Neural progenitor cell (in vitro differentiated cells): ENCODE results near the gene TLN1. TPM values are rescaled to one million over a fixed set of nuclear protein-coding genes. Genes with fewer than 3 reads are reported as not detected.

Experiments
- DNase-seq: peaks from one replicate; pipeline ENCODE4 v3.0.0-alpha.2; 2016; ENCODE audit warnings: low spot score
- H2AFZ ChIP-seq: fragments of 200-600 bp; sonication (generic); replicated peaks from 2 replicates; pipeline ENCODE4 v1.6.1; 2016; ENCODE audit warnings: antibody characterized with exemption
- H3F3A ChIP-seq: fragments of 200-600 bp; sonication (generic); 2 replicates; pipeline ENCODE4 v1.6.1; 2016; ENCODE audit warnings: antibody characterized with exemption, low read depth
- H3K27ac ChIP-seq: fragments of 200-600 bp; sonication (generic); 2 replicates; pipeline ENCODE4 v1.5.1; 2016; ENCODE audit warnings: mild to moderate bottlenecking
- H3K27me3 ChIP-seq: fragments of 200-600 bp; sonication (generic); 2 replicates; pipeline ENCODE4 v1.6.1; 2016; ENCODE audit warnings: mild to moderate bottlenecking, moderate library complexity
- H3K36me3 ChIP-seq: fragments of 200-600 bp; sonication (generic); 2 replicates; pipeline ENCODE4 v1.5.1; 2016
- H3K4me1 ChIP-seq: fragments of 200-600 bp; sonication (generic); 2 replicates; pipeline ENCODE4 v1.6.1; 2016; ENCODE audit warnings: mixed run types
- H3K4me2 ChIP-seq: fragments of 200-600 bp; sonication (generic); 2 replicates; pipeline ENCODE4 v1.6.1; 2016
- H3K4me3 ChIP-seq: fragments of 200-600 bp; sonication (generic); 2 replicates; pipeline ENCODE4 v1.5.1; 2016
- H3K79me2 ChIP-seq: fragments of 200-600 bp; sonication (generic); 2 replicates; pipeline ENCODE4 v1.6.1; 2016; ENCODE audit warnings: low read depth
- H3K9ac ChIP-seq: fragments of 200-600 bp; sonication (generic); 2 replicates; pipeline ENCODE4 v1.6.1; 2016
- H3K9me3 ChIP-seq: fragments of 200-600 bp; sonication (generic); 2 replicates; pipeline ENCODE4 v1.5.1; 2016; ENCODE audit warnings: low read depth
- H4K20me1 ChIP-seq: fragments of 200-600 bp; sonication (generic); 2 replicates; pipeline ENCODE4 v1.6.1; 2016; ENCODE audit warnings: low read depth
- H3K27ac Mint-ChIP-seq: 3 replicates; pipeline ENCODE4 v1.8.0; 2021; ENCODE audit warnings: mixed read lengths
- H3K27me3 Mint-ChIP-seq: 2 replicates; pipeline ENCODE4 v1.8.0; 2022; ENCODE audit warnings: low read depth, mild to moderate bottlenecking, inconsistent platforms, moderate library complexity, mixed read lengths; ENCODE audit not compliant: insufficient read depth
- H3K36me3 Mint-ChIP-seq: 3 replicates; pipeline ENCODE4 v1.8.0; 2021; ENCODE audit warnings: mixed read lengths
- H3K4me1 Mint-ChIP-seq: 3 replicates; pipeline ENCODE4 v1.8.0; 2021; ENCODE audit warnings: mixed read lengths
- H3K4me3 Mint-ChIP-seq: 3 replicates; pipeline ENCODE4 v1.8.0; 2021; ENCODE audit warnings: mild to moderate bottlenecking, moderate library complexity, mixed read lengths
- H3K9me3 Mint-ChIP-seq: 3 replicates; pipeline ENCODE4 v1.8.0; 2020; ENCODE audit warnings: mixed read lengths
- EZH2 ChIP-seq: fragments of 200-600 bp; sonication (generic); IDR thresholded peaks from 2 replicates; pipeline ENCODE4 v1.6.1; 2017; ENCODE audit warnings: antibody characterized with exemption, mild to moderate bottlenecking, moderate library complexity
- EZH2phosphoT487 ChIP-seq: fragments of 200-600 bp; sonication (generic); IDR thresholded peaks from 2 replicates; pipeline ENCODE4 v1.6.1; 2017; ENCODE audit warnings: antibody characterized with exemption
- total RNA-seq: library from RNA; depleted of rRNA; stranded (reverse); fragments of >200 nt; gene quantifications from 2 replicates; pipeline ENCODE4 v1.2.3, GENCODE V29; 2015; ENCODE audit warnings: low replicate concordance
- TF ChIP-seq, protein P1 (sequence below): fragments of 200-600 bp; sonication (generic); IDR thresholded peaks from 2 replicates; pipeline ENCODE4 v1.5.1; 2017; ENCODE audit warnings: antibody characterized with exemption, mild to moderate bottlenecking

Gene TLN1
- total RNA-seq, 1 donor from 2014 or later, result 36.7 TPM

DNA sequence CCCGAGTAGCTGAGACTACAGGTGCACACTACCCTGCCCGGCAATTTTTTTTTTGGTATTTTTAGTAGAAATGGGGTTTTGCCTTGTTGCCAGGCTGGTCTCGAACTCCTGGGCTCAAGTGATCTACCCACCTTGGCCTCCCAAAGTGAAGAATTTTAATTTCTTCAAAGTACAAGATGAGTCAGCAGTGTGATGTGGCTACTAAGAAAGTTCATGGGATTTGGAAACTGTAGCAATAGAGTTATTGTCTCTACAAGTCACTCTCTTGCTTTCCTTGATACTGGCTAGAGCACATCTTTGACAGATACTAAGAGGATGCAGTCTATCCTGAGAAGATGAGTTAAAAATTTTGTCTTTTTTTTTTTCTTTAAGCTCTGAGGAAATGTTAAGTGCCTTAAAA is 2.1 kb upstream of the TLN1 start:
- Mint-ChIP-seq H3K9me3 (no peaks in the 10 kb centered on the region), H3K4me3 (peak overlapping the region; percentile 66), H3K27me3 (peaks cover 2% of the 10 kb centered on the region), H3K27ac (no peak overlapping the region), H3K4me1 (peaks cover 25% of the 10 kb centered on the region), H3K36me3 (peaks cover 17% of the 10 kb centered on the region)
- Histone ChIP-seq H3F3A (peaks cover 62% of the 10 kb centered on the region), H3K36me3 (no peaks in the 10 kb centered on the region), H3K27me3 (no peaks in the 10 kb centered on the region), H4K20me1 (peaks cover 15% of the 10 kb centered on the region), H3K4me3 (no peak overlapping the region), H2AFZ (no peak overlapping the region), H3K79me2 (peaks cover 41% of the 10 kb centered on the region), H3K27ac (no peak overlapping the region), H3K4me1 (peaks cover 27% of the 10 kb centered on the region), H3K4me2 (no peak overlapping the region), H3K9ac (no peak overlapping the region), H3K9me3 (no peaks in the 10 kb centered on the region)
- TF ChIP-seq, protein P1, sequence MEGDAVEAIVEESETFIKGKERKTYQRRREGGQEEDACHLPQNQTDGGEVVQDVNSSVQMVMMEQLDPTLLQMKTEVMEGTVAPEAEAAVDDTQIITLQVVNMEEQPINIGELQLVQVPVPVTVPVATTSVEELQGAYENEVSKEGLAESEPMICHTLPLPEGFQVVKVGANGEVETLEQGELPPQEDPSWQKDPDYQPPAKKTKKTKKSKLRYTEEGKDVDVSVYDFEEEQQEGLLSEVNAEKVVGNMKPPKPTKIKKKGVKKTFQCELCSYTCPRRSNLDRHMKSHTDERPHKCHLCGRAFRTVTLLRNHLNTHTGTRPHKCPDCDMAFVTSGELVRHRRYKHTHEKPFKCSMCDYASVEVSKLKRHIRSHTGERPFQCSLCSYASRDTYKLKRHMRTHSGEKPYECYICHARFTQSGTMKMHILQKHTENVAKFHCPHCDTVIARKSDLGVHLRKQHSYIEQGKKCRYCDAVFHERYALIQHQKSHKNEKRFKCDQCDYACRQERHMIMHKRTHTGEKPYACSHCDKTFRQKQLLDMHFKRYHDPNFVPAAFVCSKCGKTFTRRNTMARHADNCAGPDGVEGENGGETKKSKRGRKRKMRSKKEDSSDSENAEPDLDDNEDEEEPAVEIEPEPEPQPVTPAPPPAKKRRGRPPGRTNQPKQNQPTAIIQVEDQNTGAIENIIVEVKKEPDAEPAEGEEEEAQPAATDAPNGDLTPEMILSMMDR, result no peak
- TF ChIP-seq EZH2phosphoT487 (no peak), EZH2 (no peak)
- no peak for DNase-seq

DNA sequence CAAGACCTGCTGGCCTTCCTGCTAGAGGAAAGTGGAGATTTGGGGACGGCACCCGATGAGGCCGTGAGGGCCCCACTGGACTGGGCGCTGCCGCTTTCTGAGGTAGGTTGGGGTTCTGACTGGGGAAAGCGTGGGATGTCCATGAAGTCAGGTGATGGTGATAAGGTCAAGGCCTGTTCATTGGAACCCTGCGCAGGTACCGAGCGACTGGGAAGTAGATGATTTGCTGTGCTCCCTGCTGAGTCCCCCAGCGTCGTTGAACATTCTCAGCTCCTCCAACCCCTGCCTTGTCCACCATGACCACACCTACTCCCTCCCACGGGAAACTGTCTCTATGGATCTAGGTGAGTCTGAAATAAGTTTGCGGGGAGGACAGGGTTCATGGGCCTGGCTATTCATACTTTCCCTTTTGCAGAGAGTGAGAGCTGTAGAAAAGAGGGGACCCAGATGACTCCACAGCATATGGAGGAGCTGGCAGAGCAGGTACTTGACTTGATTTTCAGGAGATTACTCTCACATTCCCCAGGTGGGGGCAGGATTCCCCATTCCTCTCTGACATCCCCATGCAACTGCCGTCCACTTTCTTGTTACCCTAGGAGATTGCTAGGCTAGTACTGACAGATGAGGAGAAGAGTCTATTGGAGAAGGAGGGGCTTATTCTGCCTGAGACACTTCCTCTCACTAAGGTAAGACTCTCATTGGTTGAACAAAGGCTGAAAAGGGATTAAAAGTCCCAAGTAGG is 976 bp upstream of the TLN1 start:
- Mint-ChIP-seq H3K27ac (peak overlapping the region; percentile 29), H3K4me1 (peaks cover 25% of the 10 kb centered on the region), H3K36me3 (peaks cover 7% of the 10 kb centered on the region), H3K4me3 (no peak overlapping the region), H3K27me3 (peaks cover 2% of the 10 kb centered on the region), H3K9me3 (no peaks in the 10 kb centered on the region)
- Histone ChIP-seq H3K4me1 (peaks cover 38% of the 10 kb centered on the region), H3K4me2 (peak overlapping the region; percentile 80), H3K27ac (peak overlapping the region; percentile 85), H3K79me2 (peaks cover 53% of the 10 kb centered on the region), H2AFZ (peak overlapping the region; percentile 37), H3F3A (peaks cover 74% of the 10 kb centered on the region), H3K4me3 (peak overlapping the region; percentile 71), H3K27me3 (no peaks in the 10 kb centered on the region), H4K20me1 (peaks cover 15% of the 10 kb centered on the region), H3K36me3 (no peaks in the 10 kb centered on the region), H3K9me3 (no peaks in the 10 kb centered on the region), H3K9ac (peak overlapping the region; percentile 62)
- peak; percentile 77 for DNase-seq
- TF ChIP-seq, protein P1, result peak; percentile 31
- no peak for TF ChIP-seq EZH2

DNA sequence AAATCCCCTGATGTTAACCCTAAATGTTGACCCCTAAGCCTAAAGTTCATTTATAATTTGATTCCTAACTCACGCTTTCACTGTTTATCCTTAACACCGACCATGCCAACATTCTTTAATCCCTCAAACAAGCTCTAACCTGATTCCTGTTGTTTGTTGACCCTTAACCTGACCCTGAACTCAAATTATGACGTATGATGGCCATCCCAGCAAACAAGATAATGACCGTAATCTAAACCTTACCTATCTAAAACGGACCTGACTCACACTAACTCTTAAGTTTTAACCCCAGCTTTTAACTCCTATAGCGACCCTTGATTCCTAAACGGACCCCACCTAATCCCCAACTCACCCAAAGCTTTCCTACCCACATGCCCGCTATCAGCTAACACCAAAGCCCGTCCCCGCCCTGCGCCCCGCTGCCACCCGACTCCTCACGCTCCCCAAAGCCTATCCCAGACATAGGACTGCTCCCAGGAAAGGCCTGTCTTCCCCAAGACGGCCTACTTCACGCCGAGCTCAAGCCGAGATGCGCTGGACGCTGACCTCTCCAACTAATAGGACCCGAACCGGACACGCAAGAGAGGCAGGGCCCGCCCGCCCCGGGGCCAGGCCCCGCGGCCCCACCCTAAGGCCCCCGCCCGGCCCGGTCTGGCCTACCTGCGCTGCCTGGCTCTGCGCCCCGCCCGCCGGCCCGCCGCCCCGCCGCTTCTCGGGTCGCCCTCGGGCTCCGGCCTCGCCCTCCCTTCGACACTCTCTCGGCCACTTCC is 395 bp downstream of the TLN1 start:
- Mint-ChIP-seq H3K36me3 (peaks cover 2% of the 10 kb centered on the region), H3K9me3 (no peaks in the 10 kb centered on the region), H3K27ac (peak overlapping the region; percentile 85), H3K4me3 (no peak overlapping the region), H3K27me3 (peaks cover 2% of the 10 kb centered on the region), H3K4me1 (peaks cover 25% of the 10 kb centered on the region)
- Histone ChIP-seq H4K20me1 (peaks cover 15% of the 10 kb centered on the region), H3K36me3 (no peaks in the 10 kb centered on the region), H2AFZ (peak overlapping the region; percentile 51), H3K79me2 (peaks cover 66% of the 10 kb centered on the region), H3K9me3 (no peaks in the 10 kb centered on the region), H3F3A (peaks cover 70% of the 10 kb centered on the region), H3K27ac (peak overlapping the region; percentile 85), H3K27me3 (no peaks in the 10 kb centered on the region), H3K4me1 (peaks cover 50% of the 10 kb centered on the region), H3K4me2 (peak overlapping the region; percentile 80), H3K4me3 (peak overlapping the region; percentile 71), H3K9ac (peak overlapping the region; percentile 66)
- no peak for DNase-seq
- TF ChIP-seq, protein P1, result no peak
- TF ChIP-seq EZH2phosphoT487 (no peak), EZH2 (no peak)
